ENCODE measurements around the gene RPGRIP1. TPM values are rescaled to one million over a fixed set of nuclear protein-coding genes. Genes with fewer than 3 reads are reported as not detected.

The RPGRIP1 gene
- total and polyA plus RNA-seq, 2 of the 4 experiments (the other 2 are of a cell fraction), result not detected

DNA sequence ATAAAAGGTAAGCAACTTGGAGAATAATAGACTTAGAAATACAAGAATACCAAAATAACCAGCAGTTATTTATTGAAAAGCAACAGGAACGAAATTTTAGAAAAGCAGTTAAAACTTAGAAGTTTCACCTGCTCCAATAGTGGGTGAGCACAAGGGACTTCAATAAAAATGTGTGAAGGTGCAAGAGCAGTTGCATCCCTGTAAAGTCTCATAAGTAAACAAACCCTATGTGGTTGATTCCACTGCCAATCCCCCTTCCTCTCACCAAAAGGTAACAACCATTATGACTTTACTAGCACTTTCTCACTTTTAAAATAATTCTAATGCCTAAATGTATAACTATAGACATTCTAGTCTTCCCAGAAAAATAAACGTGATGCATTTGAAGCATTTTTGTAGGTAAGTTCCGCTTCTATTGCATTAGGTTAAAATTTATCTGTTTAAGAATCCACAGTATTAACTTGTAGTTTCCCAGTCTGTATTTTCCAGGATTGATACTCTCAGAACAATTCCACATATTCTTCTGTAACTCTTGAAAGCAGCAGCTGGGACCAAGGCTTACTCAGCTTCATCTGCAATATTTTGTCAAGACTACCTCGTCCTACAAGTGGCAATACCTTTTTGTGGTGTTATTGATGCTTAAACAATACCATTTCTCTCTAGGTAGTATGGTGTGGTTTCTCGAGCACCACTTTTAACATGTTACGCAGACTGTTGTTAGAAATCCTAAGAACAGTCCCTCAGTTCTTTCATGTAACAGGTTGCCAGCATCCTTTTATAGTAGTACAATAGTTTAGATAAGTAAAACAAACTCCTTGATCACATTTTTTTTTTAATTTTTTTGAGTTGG is 42.7 kb upstream of the RPGRIP1 start:
- ATAC-seq (ENCODE audit: low read depth), result no peak
- Histone ChIP-seq H3K4me1 (ENCODE audit: control insufficient read depth, insufficient read depth, low read length) (peaks cover 1% of the 10 kb centered on the region), H3K4ac (ENCODE audit: low read depth, low read length) (no peak overlapping the region), H2BK15ac (ENCODE audit: low read depth, low read length) (no peak overlapping the region), H3K79me1 (ENCODE audit: low read depth in 1 of 2, low read length in 2 of 2) (peaks cover 0 to 45% of the 10 kb centered on the region in 2 experiments; a peak in 2 of 4 replicates), H2AFZ (replicated peaks; ENCODE audit: low read length, poor library complexity) (no peak overlapping the region), H2AK9ac (replicated peaks; ENCODE audit: low read depth, low read length, poor library complexity) (no peak overlapping the region), H3K4me2 (ENCODE audit: low read depth, low read length) (no peak overlapping the region), H3K36me3 (ENCODE audit: control insufficient read depth, insufficient read depth, low read length) (peaks cover 33% of the 10 kb centered on the region), H3K18ac (ENCODE audit: low read depth, low read length) (no peak overlapping the region), H3K23ac (ENCODE audit: low read depth, low read length) (no peak overlapping the region), H3K4me3 (ENCODE audit: insufficient read depth, low read depth, low read length) (no peak overlapping the region), H4K91ac (ENCODE audit: insufficient read depth, low read depth, low read length) (no peak overlapping the region), H2BK20ac (ENCODE audit: low read depth, low read length) (no peak overlapping the region), H3K9me1 (ENCODE audit: insufficient read depth, low read length) (0 out of 2 replicates have a peak, but pooled peaks cover 2% of the 10 kb centered on the region), H4K5ac (ENCODE audit: low read depth, low read length) (no peak overlapping the region), H3K14ac (replicated peaks; ENCODE audit: low read depth, low read length) (no peak overlapping the region), H4K20me1 (ENCODE audit: insufficient read depth, low read length) (peaks cover 97% of the 10 kb centered on the region), H3K27me3 (ENCODE audit: control insufficient read depth, insufficient read depth, low read length) (no peaks in the 10 kb centered on the region), H2BK5ac (ENCODE audit: low read depth, low read length, poor library complexity, severe bottlenecking) (no peak overlapping the region), H3K27ac (ENCODE audit: insufficient read depth, low read length) (no peak overlapping the region), H3K56ac (ENCODE audit: extremely low read depth, insufficient read depth, low read length) (no peak overlapping the region), H2BK120ac (ENCODE audit: low read depth, low read length) (no peak overlapping the region), H4K8ac (ENCODE audit: low read depth in 2 of 2, low read length in 2 of 2) (no peak overlapping the region), H2AK5ac (ENCODE audit: low read depth, low read length) (no peak overlapping the region), H3K9ac (ENCODE audit: low read depth, low read length) (no peak overlapping the region), H3K9me3 (ENCODE audit: control insufficient read depth, insufficient read depth, low read length) (no peaks in the 10 kb centered on the region)
- in situ Hi-C loops (cut with MboI; ENCODE audit: low sequenced_read_pairs) (no loop called here), intact Hi-C loops (cut with micrococcal nuclease) (no loop called here), dilution Hi-C loops (cut with HindIII; ENCODE audit: low sequenced_read_pairs, unreplicated experiment) (no loop called here)
- TF ChIP-seq, protein P1, sequence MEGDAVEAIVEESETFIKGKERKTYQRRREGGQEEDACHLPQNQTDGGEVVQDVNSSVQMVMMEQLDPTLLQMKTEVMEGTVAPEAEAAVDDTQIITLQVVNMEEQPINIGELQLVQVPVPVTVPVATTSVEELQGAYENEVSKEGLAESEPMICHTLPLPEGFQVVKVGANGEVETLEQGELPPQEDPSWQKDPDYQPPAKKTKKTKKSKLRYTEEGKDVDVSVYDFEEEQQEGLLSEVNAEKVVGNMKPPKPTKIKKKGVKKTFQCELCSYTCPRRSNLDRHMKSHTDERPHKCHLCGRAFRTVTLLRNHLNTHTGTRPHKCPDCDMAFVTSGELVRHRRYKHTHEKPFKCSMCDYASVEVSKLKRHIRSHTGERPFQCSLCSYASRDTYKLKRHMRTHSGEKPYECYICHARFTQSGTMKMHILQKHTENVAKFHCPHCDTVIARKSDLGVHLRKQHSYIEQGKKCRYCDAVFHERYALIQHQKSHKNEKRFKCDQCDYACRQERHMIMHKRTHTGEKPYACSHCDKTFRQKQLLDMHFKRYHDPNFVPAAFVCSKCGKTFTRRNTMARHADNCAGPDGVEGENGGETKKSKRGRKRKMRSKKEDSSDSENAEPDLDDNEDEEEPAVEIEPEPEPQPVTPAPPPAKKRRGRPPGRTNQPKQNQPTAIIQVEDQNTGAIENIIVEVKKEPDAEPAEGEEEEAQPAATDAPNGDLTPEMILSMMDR (conservative IDR thresholded peaks at IDR 0.05; ENCODE audit: low read depth, low read length), result no peak
- TF ChIP-seq POLR2A (IDR thresholded peaks at IDR 0.05; ENCODE audit: low read depth, low read length) (0 out of 2 replicates have a peak, but pooled peaks have one; percentile 12), RAD21 (IDR thresholded peaks at IDR 0.05; ENCODE audit: low read length) (no peak)
- WGBS, 2 experiments (ENCODE audit: extremely low coverage in 2 of 2, insufficient read length in 1 of 2), result no CpG with 5 or more reads among the region's 6 CpGs
- no TSS peak for BruUV-seq (replicated peaks)
- no peak for DNase-seq
- POLR2A ChIA-PET (ENCODE audit: unreplicated experiment), result no interaction called here
- CTCF ChIA-PET, result no interaction called here

All from IMR-90 (cell line).